Trophoblast cell (in vitro differentiated cells and primary cell): Measurements from ENCODE around the gene ANKRD28.

ENCODE experiments used
- DNase-seq, 2 donors: peaks; one replicate each; pipeline ENCODE4 v3.0.0-alpha.2; 2016
- H2AFZ ChIP-seq: 2 replicates; pipeline ENCODE4 v1.6.1; 2013; ENCODE audit warnings: low read length, moderate library complexity, mild to moderate bottlenecking; ENCODE audit not compliant: insufficient read depth, poor library complexity
- H2AK5ac ChIP-seq: 2 replicates; pipeline ENCODE4 v1.6.1; 2013; ENCODE audit warnings: mild to moderate bottlenecking, low read length
- H2BK120ac ChIP-seq: 2 replicates; pipeline ENCODE4 v1.6.1; 2013; ENCODE audit warnings: low read length, mild to moderate bottlenecking, moderate library complexity; ENCODE audit not compliant: insufficient read depth, poor library complexity
- H2BK12ac ChIP-seq: 2 replicates; pipeline ENCODE4 v1.6.1; 2013; ENCODE audit warnings: mild to moderate bottlenecking, low read length, moderate library complexity
- H2BK5ac ChIP-seq: 2 replicates; pipeline ENCODE4 v1.6.1; 2013; ENCODE audit warnings: low read length, low read depth, moderate library complexity, mild to moderate bottlenecking; ENCODE audit not compliant: poor library complexity
- H3K14ac ChIP-seq: 2 replicates; pipeline ENCODE4 v1.6.1; 2013; ENCODE audit warnings: mild to moderate bottlenecking, low read length
- H3K18ac ChIP-seq: 2 replicates; pipeline ENCODE4 v1.6.1; 2013; ENCODE audit warnings: mild to moderate bottlenecking, low read length
- H3K23ac ChIP-seq: 2 replicates; pipeline ENCODE4 v1.6.1; 2013; ENCODE audit warnings: low read length
- H3K27ac ChIP-seq: 2 replicates; pipeline ENCODE4 v1.5.1; 2013; ENCODE audit warnings: low read depth, mild to moderate bottlenecking, inconsistent platforms, low read length, moderate library complexity
- H3K27me3 ChIP-seq: 2 replicates; pipeline ENCODE4 v1.6.1; 2013; ENCODE audit warnings: inconsistent platforms, mild to moderate bottlenecking, low read length, moderate library complexity; ENCODE audit not compliant: insufficient read depth
- H3K36me3 ChIP-seq, 2 experiments: 1 replicate in 1 of 2; 2 replicates in 1 of 2; pipeline ENCODE4 v1.6.1; 2013; ENCODE audit warnings: low read length in 2 of 2, mild to moderate bottlenecking in 2 of 2, moderate library complexity in 1 of 2; ENCODE audit not compliant: insufficient read depth in 2 of 2, control insufficient read depth in 1 of 2
- H3K4ac ChIP-seq: 2 replicates; pipeline ENCODE4 v1.6.1; 2013; ENCODE audit warnings: low read depth, mild to moderate bottlenecking, low read length, moderate library complexity
- H3K4me1 ChIP-seq, 2 experiments: 1 replicate in 1 of 2; 2 replicates in 1 of 2; pipeline ENCODE4 v1.6.1; 2013; ENCODE audit warnings: low read length in 2 of 2, mild to moderate bottlenecking in 2 of 2, moderate library complexity in 1 of 2; ENCODE audit not compliant: insufficient read depth in 2 of 2, control insufficient read depth in 1 of 2
- H3K4me2 ChIP-seq: 2 replicates; pipeline ENCODE4 v1.6.1; 2013; ENCODE audit warnings: inconsistent platforms, mild to moderate bottlenecking, low read length, moderate library complexity
- H3K4me3 ChIP-seq: 2 replicates; pipeline ENCODE4 v1.5.1; 2013; ENCODE audit warnings: mild to moderate bottlenecking, low read depth, low read length, inconsistent platforms
- H3K79me1 ChIP-seq: one replicate; pipeline ENCODE4 v1.6.1; 2013; ENCODE audit warnings: low read length
- H3K79me2 ChIP-seq: 2 replicates; pipeline ENCODE4 v1.6.1; 2013; ENCODE audit warnings: low read length, mild to moderate bottlenecking; ENCODE audit not compliant: control insufficient read depth, insufficient read depth, poor library complexity
- H3K9ac ChIP-seq: 2 replicates; pipeline ENCODE4 v1.6.1; 2013; ENCODE audit warnings: mild to moderate bottlenecking, low read length
- H3K9me3 ChIP-seq: 2 replicates; pipeline ENCODE4 v1.6.1; 2013; ENCODE audit warnings: low read depth, mild to moderate bottlenecking, control low read depth, inconsistent platforms, low read length; ENCODE audit not compliant: insufficient read depth
- H4K12ac ChIP-seq: 2 replicates; pipeline ENCODE4 v1.6.1; 2013; ENCODE audit warnings: low read depth, mild to moderate bottlenecking, low read length, moderate library complexity
- H4K8ac ChIP-seq: 2 replicates; pipeline ENCODE4 v1.6.1; 2013; ENCODE audit warnings: low read depth, mild to moderate bottlenecking, low read length, moderate library complexity
- H4K91ac ChIP-seq: one replicate; pipeline ENCODE4 v1.6.1; 2013; ENCODE audit warnings: low read depth, mild to moderate bottlenecking, low read length, moderate library complexity
- WGBS: extraction: QIAGEN DNeasy Blood & Tissue Kit; methylation state at CpG from one replicate; pipeline ENCODE4 v1.1.7; 2013; ENCODE audit warnings: missing lambda C conversion rate; ENCODE audit not compliant: insufficient read length, insufficient coverage; ENCODE audit errors: extremely low coverage; 5-methylcytosine and 5-hydroxymethylcytosine counted together

Gene ANKRD28

DNA sequence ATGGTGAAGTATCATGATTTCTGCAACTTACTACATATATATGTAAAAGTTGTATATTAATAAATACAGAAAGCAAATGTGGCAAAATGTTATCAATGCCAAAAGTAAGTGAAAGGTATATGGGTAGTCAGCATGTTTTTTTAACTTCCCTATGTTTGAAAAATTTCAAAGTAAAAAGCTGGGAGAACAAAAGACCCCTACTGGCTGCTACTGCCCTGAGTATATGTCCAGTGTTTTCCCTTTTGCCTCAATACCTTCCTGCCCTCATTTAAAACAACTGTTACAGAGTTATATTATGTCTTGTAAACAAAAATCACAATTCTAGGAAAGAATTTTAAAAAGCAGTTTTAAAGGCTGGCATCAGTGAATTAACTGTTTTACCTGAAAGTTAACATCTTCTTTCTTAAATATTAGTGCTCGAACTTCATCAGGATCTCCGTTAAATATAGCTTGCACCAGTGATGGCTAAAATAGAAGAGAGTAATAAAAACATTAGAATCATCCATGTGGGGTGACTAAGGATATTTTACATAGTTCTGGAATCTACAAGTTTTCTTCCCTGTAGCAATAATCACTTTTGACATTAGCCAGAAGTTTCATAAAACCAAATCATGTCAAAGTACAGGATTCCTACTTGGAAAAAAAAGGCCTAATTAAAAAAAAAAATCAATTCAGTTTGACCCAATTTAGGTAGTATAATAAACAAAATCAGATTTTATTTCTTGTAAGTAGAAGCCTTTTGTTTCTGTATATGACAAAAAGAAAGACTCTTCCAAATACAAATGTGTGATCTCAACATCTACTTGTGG lies 2.7 kb downstream of the ANKRD28 start:
- Histone ChIP-seq H3K9ac (no peak overlapping the region), H4K12ac (no peak overlapping the region), H3K36me3 (no peaks in the 10 kb centered on the region), H3K79me2 (no peaks in the 10 kb centered on the region), H3K4me3 (no peak overlapping the region), H3K18ac (no peak overlapping the region), H3K27ac (no peak overlapping the region), H2AFZ (no peak overlapping the region), H3K9me3 (no peaks in the 10 kb centered on the region), H3K4me1 (no peaks in the 10 kb centered on the region), H2AK5ac (no peak overlapping the region), H4K91ac (no peak overlapping the region), H3K14ac (no peak overlapping the region), H3K27me3 (no peaks in the 10 kb centered on the region), H2BK120ac (no peak overlapping the region), H4K8ac (no peak overlapping the region), H2BK12ac (no peak overlapping the region), H3K4me2 (no peak overlapping the region), H3K23ac (no peak overlapping the region), H2BK5ac (no peak overlapping the region), H3K79me1 (no peaks in the 10 kb centered on the region), H3K4ac (no peak overlapping the region)
- WGBS: no CpG with 5 or more reads among the region's 2 CpGs
- no peak for DNase-seq

DNA sequence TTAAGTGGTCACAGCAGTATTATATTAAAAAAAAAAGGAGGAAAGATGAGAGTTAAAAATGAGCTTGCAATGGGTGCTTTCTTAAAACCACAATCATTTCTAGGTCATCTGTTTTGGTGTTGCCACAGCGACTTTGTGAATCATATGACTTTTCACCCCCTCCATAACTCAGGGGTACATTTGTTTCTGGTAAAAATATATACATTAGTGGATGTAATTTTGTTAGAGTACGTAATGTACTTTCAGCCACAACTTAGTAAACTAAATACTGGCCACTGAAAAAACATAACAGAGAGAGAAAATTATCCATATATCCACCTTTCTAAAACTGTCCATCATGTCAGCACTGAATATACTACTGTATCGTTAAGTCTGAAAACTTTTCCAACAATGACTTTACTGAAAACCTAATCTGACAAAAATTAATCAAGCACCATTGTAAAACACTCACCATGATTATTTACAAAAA lies 3.4 kb downstream of the ANKRD28 start:
- no peak overlapping the region for H2AK5ac ChIP-seq
- H4K8ac ChIP-seq: no peak overlapping the region
- no peak overlapping the region for H3K4ac ChIP-seq
- no peak overlapping the region for H2BK5ac ChIP-seq
- H3K4me1 ChIP-seq: no peaks in the 10 kb centered on the region
- DNase-seq: peak in 1 of 2 donors; percentile 25
- no peak overlapping the region for H2AFZ ChIP-seq
- no peak overlapping the region for H4K91ac ChIP-seq
- no peaks in the 10 kb centered on the region for H3K36me3 ChIP-seq
- H3K9ac ChIP-seq: no peak overlapping the region
- no peaks in the 10 kb centered on the region for H3K9me3 ChIP-seq
- no peaks in the 10 kb centered on the region for H3K79me1 ChIP-seq
- H3K79me2 ChIP-seq: no peaks in the 10 kb centered on the region
- no peak overlapping the region for H4K12ac ChIP-seq
- H2BK120ac ChIP-seq: no peak overlapping the region
- H3K27me3 ChIP-seq: no peaks in the 10 kb centered on the region
- H3K4me2 ChIP-seq: no peak overlapping the region
- no peak overlapping the region for H3K18ac ChIP-seq
- no CpG with 5 or more reads among the region's 3 CpGs for WGBS
- no peak overlapping the region for H3K23ac ChIP-seq
- H3K14ac ChIP-seq: no peak overlapping the region
- no peak overlapping the region for H3K4me3 ChIP-seq
- no peak overlapping the region for H2BK12ac ChIP-seq
- no peak overlapping the region for H3K27ac ChIP-seq

DNA sequence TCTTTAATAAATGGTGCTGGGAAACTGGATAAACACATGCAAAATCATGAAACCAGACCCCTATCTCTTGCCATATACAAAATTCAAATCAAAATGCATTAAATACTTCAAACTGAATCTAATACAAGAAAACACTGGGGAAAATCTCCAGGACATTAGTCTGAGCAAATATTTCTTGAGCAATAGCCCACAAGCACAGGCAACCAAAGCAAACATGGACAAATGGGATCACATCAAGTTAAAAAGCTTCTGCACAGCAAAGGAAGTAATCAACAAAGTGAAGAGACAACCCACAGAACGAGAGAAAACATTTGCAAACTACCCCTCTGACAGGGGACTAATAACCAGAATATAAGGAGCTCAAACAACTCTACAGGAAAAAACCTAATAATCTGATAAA lies 6.3 kb downstream of the ANKRD28 start:
- no peak overlapping the region for H2BK5ac ChIP-seq
- H3K4me2 ChIP-seq: no peak overlapping the region
- WGBS: no CpG with 5 or more reads among the region's 1 CpG
- H4K8ac ChIP-seq: no peak overlapping the region
- H3K36me3 ChIP-seq: no peaks in the 10 kb centered on the region
- no peaks in the 10 kb centered on the region for H3K4me1 ChIP-seq
- no peak overlapping the region for H4K91ac ChIP-seq
- H2AK5ac ChIP-seq: no peak overlapping the region
- no peaks in the 10 kb centered on the region for H3K27me3 ChIP-seq
- H2BK12ac ChIP-seq: no peak overlapping the region
- H3K27ac ChIP-seq: no peak overlapping the region
- no peak overlapping the region for H3K14ac ChIP-seq
- H3K4me3 ChIP-seq: no peak overlapping the region
- no peaks in the 10 kb centered on the region for H3K79me1 ChIP-seq
- no peak overlapping the region for H3K9ac ChIP-seq
- H3K4ac ChIP-seq: no peak overlapping the region
- no peak for DNase-seq
- no peak overlapping the region for H4K12ac ChIP-seq
- no peaks in the 10 kb centered on the region for H3K79me2 ChIP-seq
- H3K9me3 ChIP-seq: no peaks in the 10 kb centered on the region
- H3K23ac ChIP-seq: no peak overlapping the region
- no peak overlapping the region for H2AFZ ChIP-seq
- no peak overlapping the region for H2BK120ac ChIP-seq
- H3K18ac ChIP-seq: no peak overlapping the region

DNA sequence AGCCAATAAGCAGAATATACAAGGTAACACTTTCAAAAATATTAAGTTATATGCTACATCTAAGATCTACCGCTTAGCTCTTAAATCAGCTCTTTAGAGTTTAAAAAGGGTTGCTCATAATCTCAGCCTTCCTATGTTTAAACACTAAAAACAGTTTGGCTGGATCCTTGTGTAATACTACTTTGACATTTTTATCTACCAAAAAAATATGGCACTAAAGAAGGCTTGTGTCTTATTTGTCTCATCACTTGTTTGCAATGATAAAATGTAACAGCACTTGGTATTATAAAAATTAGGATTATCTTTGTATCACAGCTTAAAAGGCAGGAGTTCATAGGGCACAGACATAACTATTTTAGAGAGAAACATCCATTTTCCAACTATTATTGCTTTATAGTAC lies 9.8 kb downstream of the ANKRD28 start:
- H3K4me2 ChIP-seq: no peak overlapping the region
- H3K14ac ChIP-seq: no peak overlapping the region
- H2BK5ac ChIP-seq: no peak overlapping the region
- H3K4me3 ChIP-seq: no peak overlapping the region
- H3K4ac ChIP-seq: no peak overlapping the region
- H3K9ac ChIP-seq: no peak overlapping the region
- H2BK12ac ChIP-seq: no peak overlapping the region
- no peaks in the 10 kb centered on the region for H3K9me3 ChIP-seq
- H3K79me2 ChIP-seq: no peaks in the 10 kb centered on the region
- no peak overlapping the region for H2AK5ac ChIP-seq
- no peak for DNase-seq
- no CpG with 5 or more reads among the region's 1 CpG for WGBS
- no peaks in the 10 kb centered on the region for H3K4me1 ChIP-seq
- H4K12ac ChIP-seq: no peak overlapping the region
- no peak overlapping the region for H2AFZ ChIP-seq
- H4K8ac ChIP-seq: no peak overlapping the region
- no peak overlapping the region for H3K23ac ChIP-seq
- no peak overlapping the region for H4K91ac ChIP-seq
- H3K79me1 ChIP-seq: no peaks in the 10 kb centered on the region
- H3K36me3 ChIP-seq: no peaks in the 10 kb centered on the region
- no peak overlapping the region for H3K27ac ChIP-seq
- no peak overlapping the region for H3K18ac ChIP-seq
- H3K27me3 ChIP-seq: no peaks in the 10 kb centered on the region
- no peak overlapping the region for H2BK120ac ChIP-seq
